Ishikawa (cell line): ENCODE data around the gene FANCD2.

ENCODE experiments used
- CEBPB ChIP-seq: IDR thresholded peaks from 2 replicates; pipeline ENCODE4 v1.6.1; 2012
- CREB1 ChIP-seq: IDR thresholded peaks from 2 replicates; pipeline ENCODE4 v1.6.1; 2012; ENCODE audit warnings: low read depth
- EGR1 ChIP-seq: IDR thresholded peaks from 2 replicates; pipeline ENCODE4 v1.6.1; 2012
- EP300 ChIP-seq: IDR thresholded peaks from 2 replicates; pipeline ENCODE4 v1.6.1; 2012; ENCODE audit warnings: borderline replicate concordance
- FOXM1 ChIP-seq: IDR thresholded peaks from 2 replicates; pipeline ENCODE4 v1.6.1; 2012; ENCODE audit warnings: low read depth, borderline replicate concordance
- MAX ChIP-seq: IDR thresholded peaks from 2 replicates; pipeline ENCODE4 v1.6.1; 2012
- NFIC ChIP-seq: IDR thresholded peaks from 2 replicates; pipeline ENCODE4 v1.6.1; 2012
- RAD21 ChIP-seq: IDR thresholded peaks from 2 replicates; pipeline ENCODE4 v1.6.1; 2012; ENCODE audit warnings: low read depth
- TAF1 ChIP-seq: IDR thresholded peaks from 2 replicates; pipeline ENCODE4 v1.6.1; 2012; ENCODE audit warnings: low read depth, mild to moderate bottlenecking
- TCF12 ChIP-seq: IDR thresholded peaks from 2 replicates; pipeline ENCODE4 v1.6.1; 2012; ENCODE audit warnings: low read depth
- TEAD4 ChIP-seq: IDR thresholded peaks from 2 replicates; pipeline ENCODE4 v1.6.1; 2012
- USF1 ChIP-seq: IDR thresholded peaks from 2 replicates; pipeline ENCODE4 v1.6.1; 2012
- YY1 ChIP-seq: IDR thresholded peaks from 2 replicates; pipeline ENCODE4 v1.6.1; 2012; ENCODE audit warnings: low read depth
- ZBTB7A ChIP-seq: IDR thresholded peaks from 2 replicates; pipeline ENCODE4 v1.6.1; 2012; ENCODE audit warnings: low read depth
- TF ChIP-seq, protein P1 (sequence below): IDR thresholded peaks from 2 replicates; pipeline ENCODE4 v1.6.1; 2012; ENCODE audit warnings: low read depth, mild to moderate bottlenecking

FANCD2 gene

DNA sequence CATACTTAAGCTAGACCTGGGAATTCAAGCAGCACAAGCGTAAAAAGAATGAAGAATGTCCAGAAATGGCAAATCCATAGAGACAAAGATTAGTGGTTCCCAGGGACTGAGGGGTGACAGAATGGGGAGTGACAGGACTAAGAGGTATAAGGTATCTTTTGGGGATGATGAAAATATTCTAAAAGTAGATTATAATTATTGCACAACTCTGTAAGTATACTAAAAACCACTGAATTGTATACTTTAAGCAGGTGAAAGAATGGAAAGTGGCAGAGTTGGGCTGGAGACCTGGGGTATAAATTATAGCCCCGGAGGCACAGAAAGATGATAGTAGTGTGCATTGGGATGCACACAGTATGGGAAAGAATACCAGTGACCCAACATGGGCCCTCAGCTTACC lies 94.8 kb downstream of the FANCD2 start:
- TF ChIP-seq TEAD4 (no peak), RAD21 (no peak), TAF1 (no peak), CREB1 (no peak), YY1 (no peak), CEBPB (no peak), EGR1 (no peak), EP300 (no peak)

DNA sequence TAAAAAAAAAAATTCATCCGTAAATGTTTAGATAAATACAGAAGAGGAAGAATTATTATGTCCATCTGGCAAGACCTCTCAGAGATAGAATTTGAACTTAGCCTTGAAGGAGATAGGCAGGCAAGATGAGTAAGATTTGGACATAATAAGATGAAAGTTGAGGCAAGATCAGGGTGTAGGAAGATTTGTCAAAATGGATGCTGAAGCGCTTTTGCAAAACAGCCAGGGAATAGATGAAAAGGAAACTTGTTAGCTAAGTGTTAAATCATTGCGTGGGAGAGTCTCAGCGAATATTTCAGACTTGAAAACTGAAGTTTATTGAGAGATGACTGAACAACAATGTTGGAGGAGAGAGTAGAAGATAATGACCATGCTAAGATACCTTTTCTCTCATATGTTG lies 96.5 kb downstream of the FANCD2 start:
- TF ChIP-seq CREB1 (no peak), TAF1 (no peak), MAX (no peak), EP300 (no peak), TCF12 (no peak), NFIC (no peak), USF1 (no peak), FOXM1 (no peak), RAD21 (no peak), EGR1 (no peak), TEAD4 (no peak), ZBTB7A (no peak), CEBPB (no peak), YY1 (no peak)
- TF ChIP-seq, protein P1, sequence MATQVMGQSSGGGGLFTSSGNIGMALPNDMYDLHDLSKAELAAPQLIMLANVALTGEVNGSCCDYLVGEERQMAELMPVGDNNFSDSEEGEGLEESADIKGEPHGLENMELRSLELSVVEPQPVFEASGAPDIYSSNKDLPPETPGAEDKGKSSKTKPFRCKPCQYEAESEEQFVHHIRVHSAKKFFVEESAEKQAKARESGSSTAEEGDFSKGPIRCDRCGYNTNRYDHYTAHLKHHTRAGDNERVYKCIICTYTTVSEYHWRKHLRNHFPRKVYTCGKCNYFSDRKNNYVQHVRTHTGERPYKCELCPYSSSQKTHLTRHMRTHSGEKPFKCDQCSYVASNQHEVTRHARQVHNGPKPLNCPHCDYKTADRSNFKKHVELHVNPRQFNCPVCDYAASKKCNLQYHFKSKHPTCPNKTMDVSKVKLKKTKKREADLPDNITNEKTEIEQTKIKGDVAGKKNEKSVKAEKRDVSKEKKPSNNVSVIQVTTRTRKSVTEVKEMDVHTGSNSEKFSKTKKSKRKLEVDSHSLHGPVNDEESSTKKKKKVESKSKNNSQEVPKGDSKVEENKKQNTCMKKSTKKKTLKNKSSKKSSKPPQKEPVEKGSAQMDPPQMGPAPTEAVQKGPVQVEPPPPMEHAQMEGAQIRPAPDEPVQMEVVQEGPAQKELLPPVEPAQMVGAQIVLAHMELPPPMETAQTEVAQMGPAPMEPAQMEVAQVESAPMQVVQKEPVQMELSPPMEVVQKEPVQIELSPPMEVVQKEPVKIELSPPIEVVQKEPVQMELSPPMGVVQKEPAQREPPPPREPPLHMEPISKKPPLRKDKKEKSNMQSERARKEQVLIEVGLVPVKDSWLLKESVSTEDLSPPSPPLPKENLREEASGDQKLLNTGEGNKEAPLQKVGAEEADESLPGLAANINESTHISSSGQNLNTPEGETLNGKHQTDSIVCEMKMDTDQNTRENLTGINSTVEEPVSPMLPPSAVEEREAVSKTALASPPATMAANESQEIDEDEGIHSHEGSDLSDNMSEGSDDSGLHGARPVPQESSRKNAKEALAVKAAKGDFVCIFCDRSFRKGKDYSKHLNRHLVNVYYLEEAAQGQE: no peak

DNA sequence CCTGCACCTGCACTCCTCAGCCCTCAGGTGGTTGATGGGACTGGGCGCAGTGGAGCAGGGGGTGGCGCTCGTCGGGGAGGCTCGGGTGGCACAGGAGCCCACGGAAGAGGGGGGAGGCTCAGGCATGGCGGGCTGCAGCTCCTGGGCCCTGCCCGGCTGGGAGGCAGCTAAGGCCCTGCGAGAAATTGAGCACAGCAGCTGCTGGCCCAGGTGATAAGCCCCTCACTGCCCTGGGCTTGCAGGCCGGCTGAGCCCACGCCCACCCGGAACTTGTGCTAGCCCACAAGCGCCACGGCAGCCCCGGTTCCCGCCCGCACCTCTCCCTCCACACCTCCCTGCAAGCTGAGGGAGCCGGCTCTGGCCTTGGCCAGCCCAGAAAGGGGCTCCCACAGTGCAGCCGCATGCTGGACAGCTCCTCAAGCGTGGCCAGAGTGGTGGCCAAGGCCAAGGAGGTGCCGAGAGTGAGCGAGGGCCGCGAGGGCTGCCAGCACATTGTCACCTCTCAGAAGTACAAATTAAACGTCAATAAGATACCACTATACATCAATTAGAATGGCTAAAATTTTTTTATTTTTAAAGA lies 110.3 kb downstream of the FANCD2 start:
- no peak for TF ChIP-seq FOXM1
- TF ChIP-seq, protein P1: peak; percentile 64

- TF ChIP-seq USF1 (no peak), CEBPB (no peak), FOXM1 (no peak), EP300 (no peak), YY1 (no peak), TEAD4 (no peak), TAF1 (no peak), EGR1 (no peak), MAX (no peak), CREB1 (no peak), ZBTB7A (no peak), TCF12 (no peak), RAD21 (no peak), NFIC (no peak)
- TF ChIP-seq, protein P1: no peak
These were observed 110.9 kb downstream of the FANCD2 start for GRCh38 chr3:10137178-10137577.

GRCh38 chr3:10140996-10141546 lies 114.8 kb downstream of the FANCD2 start:
- no peak for TF ChIP-seq TAF1
- no peak for TF ChIP-seq EGR1
- TF ChIP-seq TCF12: no peak
- TF ChIP-seq NFIC: no peak
- TF ChIP-seq ZBTB7A: no peak
- no peak for TF ChIP-seq EP300
- TF ChIP-seq USF1: no peak
- TF ChIP-seq RAD21: no peak
- TF ChIP-seq MAX: no peak
- TF ChIP-seq FOXM1: no peak
- TF ChIP-seq, protein P1: no peak
- TF ChIP-seq YY1: no peak
- TF ChIP-seq CREB1: no peak
- no peak for TF ChIP-seq TEAD4
